Activated T-helper 9 cell treated with anti-CD3 and anti-CD28 coated beads, Interleukin-2, amount 50 U/mL, for 16 hours (primary cell): ENCODE data around the gene ALG1L2.
A peak's percentile ranks its signal among the peaks of the same experiment; 100 is the strongest.
"Not testable (repeated sequence)": the region's sequence is repeated elsewhere in the genome, so short reads cannot be mapped to it uniquely, and the experiment has no call there.

Experiments used
- DNase-seq: peaks from one replicate; pipeline ENCODE4 v3.0.0-alpha.2; 2020; ENCODE audit warnings: low read depth

The ALG1L2 gene

GRCh38 chr3:130093741-130094391, 12.2 kb downstream of the ALG1L2 start:
- no peak for DNase-seq

- peak; percentile 29 for DNase-seq
Measured at GRCh38 chr3:130094491-130094941, 12.9 kb downstream of the ALG1L2 start.

- not testable (repeated sequence) for DNase-seq
Measured at GRCh38 chr3:130095858-130096257, 14.2 kb downstream of the ALG1L2 start.

GRCh38 chr3:130097096-130097495, 15.5 kb downstream of the ALG1L2 start:
- DNase-seq, result not testable (repeated sequence)

GRCh38 chr3:130097690-130098638, 16.3 kb downstream of the ALG1L2 start:
- DNase-seq, result not testable (repeated sequence)

GRCh38 chr3:130098639-130099385, 17.2 kb downstream of the ALG1L2 start:
- not testable (repeated sequence) for DNase-seq

- not testable (repeated sequence) for DNase-seq
Measured at GRCh38 chr3:130102545-130102944, 20.9 kb downstream of the ALG1L2 start.

- DNase-seq, result not testable (repeated sequence)
Measured at GRCh38 chr3:130104191-130104590, 22.6 kb downstream of the ALG1L2 start.

GRCh38 chr3:130107333-130107995, 25.8 kb downstream of the ALG1L2 start:
- DNase-seq, result not testable (repeated sequence)

GRCh38 chr3:130108836-130109585, 27.4 kb downstream of the ALG1L2 start:
- not testable (repeated sequence) for DNase-seq

GRCh38 chr3:130110386-130111169, 28.9 kb downstream of the ALG1L2 start:
- not testable (repeated sequence) for DNase-seq

- DNase-seq, result peak; percentile 99
Measured at GRCh38 chr3:130111185-130111864, 29.7 kb downstream of the ALG1L2 start.

GRCh38 chr3:130111865-130112747, 30.5 kb downstream of the ALG1L2 start:
- DNase-seq, result peak; percentile 99

- DNase-seq, result not testable (repeated sequence)
Measured at GRCh38 chr3:130112748-130113073, 31.1 kb downstream of the ALG1L2 start.

- not testable (repeated sequence) for DNase-seq
Measured at GRCh38 chr3:130115400-130115799, 33.8 kb downstream of the ALG1L2 start.

GRCh38 chr3:130117933-130118332, 36.3 kb downstream of the ALG1L2 start:
- no peak for DNase-seq

GRCh38 chr3:130119824-130120223, 38.2 kb downstream of the ALG1L2 start:
- not testable (repeated sequence) for DNase-seq

GRCh38 chr3:130120291-130120690, 38.7 kb downstream of the ALG1L2 start:
- not testable (repeated sequence) for DNase-seq
